K562 (cell line): ENCODE measurements around the gene CHTF8. TPM values are rescaled to one million over a fixed set of nuclear protein-coding genes. Genes with fewer than 3 reads are reported as not detected.

ENCODE experiments used
- RAD21 ChIP-seq, 2 experiments: fragments of 250-450 bp in 1 of 2; fragments of 450-650 bp in 1 of 2; sonication (Bioruptor Pico) in 1 of 2; formaldehyde crosslinking in 1 of 2; IDR thresholded peaks in 1 of 2; conservative IDR thresholded peaks in 1 of 2; 2 replicates each; pipeline versions ENCODE4 v1.4.0 to v1.8.0; 2020 to 2022; ENCODE audit warnings: mild to moderate bottlenecking in 2 of 2, moderate library complexity in 1 of 2
- RBM25 ChIP-seq: fragments of 200-400 bp; formaldehyde crosslinking; IDR thresholded peaks from 2 replicates; pipeline ENCODE4 v1.6.1; 2018; ENCODE audit warnings: low read length, low read depth, moderate library complexity; ENCODE audit not compliant: severe bottlenecking
- SMARCA5 ChIP-seq: fragments of 450-650 bp; IDR thresholded peaks from 2 replicates; pipeline ENCODE4 v1.6.1; 2016
- STAG1 ChIP-seq: sonication (generic); formaldehyde crosslinking; IDR thresholded peaks from 2 replicates; pipeline ENCODE4 v1.5.0; 2020; ENCODE audit warnings: missing genetic modification reagents, borderline replicate concordance
- ZNF384 ChIP-seq: IDR thresholded peaks from 2 replicates; pipeline ENCODE4 v1.6.1; 2012; ENCODE audit warnings: low read depth, low read length, improper control_type of control experiment
- polyA plus RNA-seq, 8 experiments: library from polyadenylated mRNA; depleted of rRNA in 4 of 8; stranded (reverse) in 5 of 8; unstranded in 3 of 8; fragments of >200 nt; fragmentation: Nextera tagmentation in 2 of 8; fragmentation: Illumina TruSeq in 1 of 8; extraction: Ambion mirVana in 2 of 8; extraction: Trizol in 1 of 8; gene quantifications; 2 replicates each; pipeline versions ENCODE4 v1.2.1 to v1.2.3, GENCODE V29; 2011 to 2014; ENCODE audit warnings: inconsistent platforms in 1 of 8, missing spikeins in 1 of 8
- total RNA-seq, 7 experiments: library from RNA; depleted of rRNA in 6 of 7; stranded (reverse); fragments of >200 nt in 6 of 7; fragmentation: Illumina TruSeq in 2 of 7; extraction: Trizol in 2 of 7; gene quantifications; 2 replicates each; pipeline versions ENCODE4 v1.2.1 to v1.2.3, GENCODE V29; 2011 to 2021; ENCODE audit warnings: low replicate concordance in 1 of 7
- TF ChIP-seq, protein P1 (sequence below), 2 experiments: fragments of 450-650 bp; formaldehyde crosslinking in 1 of 2; IDR thresholded peaks; 2 replicates each; pipeline versions ENCODE4 v1.4.0 to v1.6.1; 2014 to 2020; ENCODE audit warnings: mild to moderate bottlenecking in 2 of 2, borderline replicate concordance in 1 of 2, low read depth in 1 of 2

CHTF8 gene
- total and polyA plus RNA-seq, 9 of the 15 experiments (the other 6 are each of a cell fraction or from before 2014, with no cell fraction given) = 20.2 to 199 (median 108) TPM

DNA sequence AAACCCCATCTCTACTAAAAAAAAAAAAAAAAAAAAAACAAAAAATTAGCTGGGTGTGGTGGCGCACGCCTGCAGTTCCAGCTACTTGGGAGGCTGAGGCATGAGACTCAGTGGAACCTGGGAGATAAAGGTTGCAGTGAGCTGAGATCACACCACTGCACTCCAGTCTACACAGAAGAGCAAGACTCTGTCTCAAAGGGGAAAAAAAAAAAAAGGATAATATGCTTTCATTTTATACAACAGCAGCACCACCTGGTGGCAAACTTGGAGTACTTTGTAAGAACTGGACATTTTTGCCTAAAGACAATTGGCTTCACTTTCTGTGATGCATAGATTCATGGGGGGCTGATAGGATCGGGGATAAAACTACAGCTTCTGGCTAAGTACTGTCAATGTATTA lies 8.5 kb downstream of the CHTF8 start (continued):
- TF ChIP-seq, protein P1, sequence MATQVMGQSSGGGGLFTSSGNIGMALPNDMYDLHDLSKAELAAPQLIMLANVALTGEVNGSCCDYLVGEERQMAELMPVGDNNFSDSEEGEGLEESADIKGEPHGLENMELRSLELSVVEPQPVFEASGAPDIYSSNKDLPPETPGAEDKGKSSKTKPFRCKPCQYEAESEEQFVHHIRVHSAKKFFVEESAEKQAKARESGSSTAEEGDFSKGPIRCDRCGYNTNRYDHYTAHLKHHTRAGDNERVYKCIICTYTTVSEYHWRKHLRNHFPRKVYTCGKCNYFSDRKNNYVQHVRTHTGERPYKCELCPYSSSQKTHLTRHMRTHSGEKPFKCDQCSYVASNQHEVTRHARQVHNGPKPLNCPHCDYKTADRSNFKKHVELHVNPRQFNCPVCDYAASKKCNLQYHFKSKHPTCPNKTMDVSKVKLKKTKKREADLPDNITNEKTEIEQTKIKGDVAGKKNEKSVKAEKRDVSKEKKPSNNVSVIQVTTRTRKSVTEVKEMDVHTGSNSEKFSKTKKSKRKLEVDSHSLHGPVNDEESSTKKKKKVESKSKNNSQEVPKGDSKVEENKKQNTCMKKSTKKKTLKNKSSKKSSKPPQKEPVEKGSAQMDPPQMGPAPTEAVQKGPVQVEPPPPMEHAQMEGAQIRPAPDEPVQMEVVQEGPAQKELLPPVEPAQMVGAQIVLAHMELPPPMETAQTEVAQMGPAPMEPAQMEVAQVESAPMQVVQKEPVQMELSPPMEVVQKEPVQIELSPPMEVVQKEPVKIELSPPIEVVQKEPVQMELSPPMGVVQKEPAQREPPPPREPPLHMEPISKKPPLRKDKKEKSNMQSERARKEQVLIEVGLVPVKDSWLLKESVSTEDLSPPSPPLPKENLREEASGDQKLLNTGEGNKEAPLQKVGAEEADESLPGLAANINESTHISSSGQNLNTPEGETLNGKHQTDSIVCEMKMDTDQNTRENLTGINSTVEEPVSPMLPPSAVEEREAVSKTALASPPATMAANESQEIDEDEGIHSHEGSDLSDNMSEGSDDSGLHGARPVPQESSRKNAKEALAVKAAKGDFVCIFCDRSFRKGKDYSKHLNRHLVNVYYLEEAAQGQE (IDR thresholded peaks at IDR 0.05; ENCODE audit: borderline replicate concordance) = peak; percentile 65; the same call in 1 of the 2 replicates
- TF ChIP-seq, protein P1 (CRISPR knock-in tag; IDR thresholded peaks at IDR 0.05; ENCODE audit: low read depth) = no peak
- TF ChIP-seq SMARCA5 (peak; percentile 71), RBM25 (no peak), RAD21 (CRISPR knock-in tag; conservative IDR thresholded peaks at IDR 0.05 in 1 of 2, IDR thresholded peaks at IDR 0.05 in 1 of 2) (peak; percentile 42 to 67), ZNF384 (peak; percentile 97), STAG1 (peak; percentile 13; the same call in 1 of the 2 replicates)
- TF ChIP-seq, all 486 proteins: peak for 8
